Spleen (tissue), 11 donors: ENCODE measurements around the gene FAM110A. TPM values are rescaled to one million over a fixed set of nuclear protein-coding genes. Genes with fewer than 3 reads are reported as not detected.
"Not testable (repeated sequence)": the region's sequence is repeated elsewhere in the genome, so short reads cannot be mapped to it uniquely, and the experiment has no call there.

Source experiments
- DNase-seq: peaks from one replicate; pipeline ENCODE4 v3.0.0-alpha.2; 2020
- H3K27ac ChIP-seq, 8 donors: fragments of 200-600 bp; sonication (generic) in 7 of 8; 1 replicate in 4 of 8; 2 replicates in 4 of 8; pipeline versions ENCODE4 v1.5.0 to v1.8.0; 2016 to 2021; ENCODE audit warnings: inconsistent platforms in 4 of 8, mild to moderate bottlenecking in 4 of 8, moderate library complexity in 1 of 8
- H3K27me3 ChIP-seq, 7 donors: fragments of 200-600 bp; sonication (generic) in 6 of 7; replicated peaks in 1 of 7; 1 replicate in 4 of 7; 2 replicates in 3 of 7; pipeline versions ENCODE4 v1.5.0 to v1.8.0; 2016 to 2021; ENCODE audit warnings: inconsistent platforms in 3 of 7, mild to moderate bottlenecking in 1 of 7
- H3K36me3 ChIP-seq, 6 donors: fragments of 200-600 bp; sonication (generic) in 5 of 6; 1 replicate in 4 of 6; 2 replicates in 2 of 6; pipeline versions ENCODE4 v1.5.0 to v1.8.0; 2016 to 2021; ENCODE audit warnings: inconsistent platforms in 2 of 6
- H3K4me1 ChIP-seq, 6 donors: fragments of 200-600 bp; sonication (generic) in 5 of 6; 1 replicate in 3 of 6; 2 replicates in 3 of 6; pipeline versions ENCODE4 v1.5.0 to v1.8.0; 2016 to 2021; ENCODE audit warnings: inconsistent platforms in 3 of 6
- H3K4me3 ChIP-seq, 8 donors: fragments of 200-600 bp; sonication (generic) in 7 of 8; 1 replicate in 4 of 8; 2 replicates in 4 of 8; pipeline versions ENCODE4 v1.5.0 to v1.8.0; 2016 to 2021; ENCODE audit warnings: inconsistent platforms in 4 of 8, mild to moderate bottlenecking in 4 of 8, moderate library complexity in 2 of 8
- H3K9me3 ChIP-seq, 8 donors: fragments of 200-600 bp; sonication (generic) in 7 of 8; 1 replicate in 4 of 8; 2 replicates in 4 of 8; pipeline versions ENCODE4 v1.5.0 to v1.8.0; 2016 to 2021; ENCODE audit warnings: inconsistent platforms in 4 of 8
- CTCF ChIP-seq, 11 experiments: fragments of 200-600 bp in 7 of 11; fragments of 450-650 bp in 4 of 11; sonication (generic) in 4 of 11; IDR thresholded peaks in 8 of 11; conservative IDR thresholded peaks in 3 of 11; 1 replicate in 7 of 11; 2 replicates in 4 of 11; pipeline versions ENCODE4 v1.4.0 to v1.8.0; 2016 to 2021; ENCODE audit warnings: antibody characterized with exemption in 11 of 11, inconsistent platforms in 4 of 11, mild to moderate bottlenecking in 1 of 11
- POLR2A ChIP-seq, 3 donors: fragments of 450-650 bp; IDR thresholded peaks; one replicate each; pipeline ENCODE4 v1.5.1; 2017; ENCODE audit warnings: antibody characterized with exemption in 3 of 3, mild to moderate bottlenecking in 1 of 3
- POLR2AphosphoS5 ChIP-seq, 3 donors: sonication (generic); formaldehyde crosslinking; IDR thresholded peaks; one replicate each; pipeline ENCODE4 v1.5.1; 2017; ENCODE audit warnings: antibody characterized with exemption in 3 of 3
- WGBS, 5 donors: extraction: QIAGEN DNeasy Blood & Tissue Kit in 3 of 5; methylation state at CpG; one replicate each; pipeline versions ENCODE4 v1.1.5 to v1.1.7; 2013 to 2018; 5-methylcytosine and 5-hydroxymethylcytosine counted together
- intact Hi-C: fragments of 100-400 bp; cut with DNase I; formaldehyde crosslinking; loops from one replicate; pipeline ENCODE4 v1.15.0; 2023; ENCODE audit warnings: low total_unique reads
- polyA plus RNA-seq, 3 donors: library from polyadenylated mRNA; stranded (reverse); fragments of 200-250 nt; gene quantifications; one replicate each; pipeline ENCODE4 v1.2.1, GENCODE V29; 2013
- total RNA-seq, 7 donors: library from RNA; depleted of rRNA in 3 of 7; stranded (reverse); fragments of >200 nt in 3 of 7; fragmentation: NEBNext Ultra II Directional in 4 of 7; extraction: Animal tissue kit (Norgen Biotek cat#: 25700) in 4 of 7; gene quantifications; one replicate each; pipeline versions ENCODE4 v1.1.0 to v1.2.1, GENCODE V29; 2016 to 2021
- donor health status: healthy with polysubstance abuse.
- donor health status: DM: no; HTN: no; CAD: no; lungs with moderate emphysema.
- donor health status: DM: no; HTN: no; CAD: no.
- donor health status: Bipolar disorder and iron deficiency.
- donor health status: healthy.
- donor health status: DM: no; HTN: no; CAD: no.
- donor health status: DM: yes; HTN: yes; CAD: no.

Gene FAM110A
- total and polyA plus RNA-seq, 10 donors = 11.3 to 32.0 (median 23.2) TPM

GRCh38 chr20:891058-891705 is 57.7 kb downstream of the FAM110A start:
- no peak for TF ChIP-seq POLR2A (IDR thresholded peaks at IDR 0.05)
- no peak for TF ChIP-seq POLR2AphosphoS5 (IDR thresholded peaks at IDR 0.05)
- no peak for TF ChIP-seq CTCF (IDR thresholded peaks at IDR 0.05 in 8 of 11, conservative IDR thresholded peaks at IDR 0.05 in 3 of 11)
- no peak overlapping the region for H3K4me3 ChIP-seq
- DNase-seq = peak; percentile 52
- peaks cover 0 to 16% (median 0%) of the 10 kb centered on the region in 6 donors for H3K4me1 ChIP-seq
- H3K27ac ChIP-seq = no peak overlapping the region
- no peaks in the 10 kb centered on the region for H3K36me3 ChIP-seq
- H3K9me3 ChIP-seq = no peaks in the 10 kb centered on the region
- intact Hi-C loops = no loop called here
- 38 to 66% (median 54%) methylated on average over 6 of the region's 6 CpGs for WGBS, 5 donors
- peaks cover 0 to 14% (median 0%) of the 10 kb centered on the region in 7 donors for H3K27me3 ChIP-seq

- DNase-seq = peak; percentile 8
- 55 to 83% (median 60%) methylated on average over 4 of the region's 4 CpGs for WGBS, 5 donors
- intact Hi-C loops = no loop called here
- Histone ChIP-seq H3K4me1 (peaks cover 0 to 16% (median 0%) of the 10 kb centered on the region in 6 donors), H3K9me3 (peaks cover 0 to 2% (median 0%) of the 10 kb centered on the region in 8 donors), H3K4me3 (no peak overlapping the region), H3K36me3 (no peaks in the 10 kb centered on the region), H3K27me3 (peaks cover 0 to 14% (median 0%) of the 10 kb centered on the region in 7 donors), H3K27ac (no peak overlapping the region)
- TF ChIP-seq POLR2AphosphoS5 (IDR thresholded peaks at IDR 0.05) (no peak), CTCF (IDR thresholded peaks at IDR 0.05 in 8 of 11, conservative IDR thresholded peaks at IDR 0.05 in 3 of 11) (no peak), POLR2A (IDR thresholded peaks at IDR 0.05) (no peak)
Measured at GRCh38 chr20:891706-892080, 58.2 kb downstream of the FAM110A start.

GRCh38 chr20:892371-892770 is 58.9 kb downstream of the FAM110A start:
- Histone ChIP-seq H3K27me3 (peaks cover 0 to 14% (median 0%) of the 10 kb centered on the region in 7 donors), H3K4me1 (peaks cover 0 to 16% (median 0%) of the 10 kb centered on the region in 6 donors)
- H3K27ac ChIP-seq, H3K36me3 ChIP-seq, H3K4me3 ChIP-seq, intact Hi-C loops, H3K9me3 ChIP-seq: not testable (repeated sequence)
- WGBS, 5 donors = 60 to 73% (median 69%) methylated on average over 5 of the region's 5 CpGs
- DNase-seq = peak; percentile 3

Other genes starting within 250 kb of the FAM110A start
- under 1 TPM in 1 of 7 donors, not detected in 6; 0.22 TPM for gene TCF15, start 223.4 kb upstream of the FAM110A start, total RNA-seq
- gene TCF15, start 223.4 kb upstream of the FAM110A start, polyA plus RNA-seq = under 1 TPM in 2 of 3 donors, not detected in 1; 0.06 to 0.21 TPM
- gene SRXN1, start 180.5 kb upstream of the FAM110A start, total RNA-seq = 10 to 100 TPM; 10.6 to 31.3 (median 14.2) TPM
- gene SRXN1, start 180.5 kb upstream of the FAM110A start, polyA plus RNA-seq = 10 to 100 TPM in 1 of 3 donors, 1 to 10 TPM in 2; 4.5 to 11.2 (median 7.0) TPM
- under 1 TPM in 1 of 7 donors, not detected in 6; 0.09 TPM for gene SCRT2, start 157.9 kb upstream of the FAM110A start, total RNA-seq
- gene SCRT2, start 157.9 kb upstream of the FAM110A start, polyA plus RNA-seq = not detected
- under 1 TPM in 4 of 7 donors, not detected in 3; 0.17 to 0.44 (median 0.27) TPM for gene SLC52A3, start 65.2 kb upstream of the FAM110A start, total RNA-seq
- gene SLC52A3, start 65.2 kb upstream of the FAM110A start, polyA plus RNA-seq = under 1 TPM; 0.03 to 0.08 (median 0.04) TPM
- not detected for gene ANGPT4, start 82.6 kb downstream of the FAM110A start, total RNA-seq
- under 1 TPM in 2 of 3 donors, not detected in 1; 0.03 to 0.06 TPM for gene ANGPT4, start 82.6 kb downstream of the FAM110A start, polyA plus RNA-seq
- under 1 TPM in 2 of 7 donors, not detected in 5; 0.20 to 0.32 TPM for gene RSPO4, start 168.6 kb downstream of the FAM110A start, total RNA-seq
- gene RSPO4, start 168.6 kb downstream of the FAM110A start, polyA plus RNA-seq = under 1 TPM in 2 of 3 donors, not detected in 1; 0.02 to 0.09 TPM